ENCODE results near the gene NFX1. TPM values are rescaled to one million over a fixed set of nuclear protein-coding genes. Genes with fewer than 3 reads are reported as not detected.

NFX1 gene
- total and polyA plus RNA-seq, 9 of the 15 experiments (the other 6 are each of a cell fraction or from before 2014, with no cell fraction given) = 8.8 to 38.9 (median 26.8) TPM

- TF ChIP-seq BDP1 (IDR thresholded peaks at IDR 0.05; ENCODE audit: insufficient read depth, insufficient read length) (no peak), STAT5A (IDR thresholded peaks at IDR 0.05; ENCODE audit: borderline replicate concordance, low read length) (no peak), EGR1 (conservative IDR thresholded peaks at IDR 0.05) (no peak), NR4A1 (CRISPR knock-in tag; IDR thresholded peaks at IDR 0.05) (no peak), NR4A1 (tag; IDR thresholded peaks at IDR 0.05) (no peak)
These were observed 40.3 kb upstream of the NFX1 start (continued) for GRCh38 chr9:33249983-33250382.

DNA sequence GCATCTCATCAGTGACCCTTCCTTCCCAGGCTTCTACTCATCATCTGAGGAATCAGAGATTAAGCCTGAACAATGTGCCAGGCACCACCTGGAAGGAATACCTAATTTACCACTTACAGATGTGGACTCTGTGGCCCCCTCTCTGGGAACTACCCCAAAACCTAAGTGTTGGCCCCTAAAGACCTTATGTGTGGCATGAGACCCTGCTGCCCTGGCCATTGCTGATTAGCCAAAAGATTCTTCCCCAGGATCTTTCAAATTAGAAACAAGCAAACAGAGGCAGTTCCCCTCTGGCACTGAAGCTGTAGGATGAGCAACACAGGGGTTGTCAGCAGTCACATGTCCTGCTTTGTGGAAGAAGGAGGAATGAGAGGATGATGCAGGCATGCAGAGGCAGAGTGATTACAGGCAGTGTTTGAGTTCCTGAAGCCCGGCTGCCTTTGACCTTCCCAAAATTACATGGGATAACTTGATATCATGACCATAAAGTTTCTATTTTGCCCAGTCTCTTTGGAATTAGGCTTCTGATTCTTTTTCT lies 39.8 kb upstream of the NFX1 start:
- Histone ChIP-seq H2AFZ (ENCODE audit: low read depth, low read length) (no peak overlapping the region), H3K79me2 (ENCODE audit: control insufficient read depth, insufficient read depth, low read length) (no peaks in the 10 kb centered on the region), H3K27ac (ENCODE audit: extremely low read depth, low read depth, low read length) (no peak overlapping the region), H3K27me3 (ENCODE audit: control insufficient read depth in 2 of 2, insufficient read depth in 2 of 2, low read length in 2 of 2) (no peaks in the 10 kb centered on the region), H3K4me1 (replicated peaks in 1 of 2; ENCODE audit: control insufficient read depth in 2 of 2, insufficient read depth in 2 of 2, low read length in 2 of 2) (no peaks in the 10 kb centered on the region), H3K9me3 (replicated peaks; ENCODE audit: control insufficient read depth, insufficient read depth, low read depth, low read length) (no peaks in the 10 kb centered on the region), H4K20me1 (replicated peaks; ENCODE audit: control insufficient read depth, insufficient read depth, low read length) (no peaks in the 10 kb centered on the region; the same call in 1 of the 2 replicates), H3K9ac (ENCODE audit: insufficient read depth in 1 of 2, low read depth in 2 of 2, low read length in 2 of 2) (no peak overlapping the region), H3K36me3 (ENCODE audit: control insufficient read depth, insufficient read depth, low read length) (peaks cover 33% of the 10 kb centered on the region; the same call in 2 of the 3 replicates), H3K4me3 (no peak overlapping the region), H3K4me2 (ENCODE audit: insufficient read depth, low read length) (no peak overlapping the region), H3K9me1 (ENCODE audit: control insufficient read depth, insufficient read depth, low read length) (peaks cover 3% of the 10 kb centered on the region)
- 100% methylated on average over 1 of the region's 1 CpG for WGBS (ENCODE audit: insufficient coverage, low coverage, missing lambda C conversion rate)
- ATAC-seq (no peak), DNase-seq (ENCODE audit: extremely low read depth in 1 of 4, low spot score in 3 of 4) (no peak), FAIRE-seq (no peak)
- intact Hi-C loops (cut with micrococcal nuclease) = no loop called here
- in situ Hi-C loops (cut with MboI) = no loop called here
- CTCF ChIA-PET (ENCODE audit: low intra/inter-chr PET ratio) = no interaction called here
- BruUV-seq (replicated peaks) = no TSS peak
- POLR2A ChIA-PET = interaction anchor here (1.8 to 2.6 kb wide), 3 partner anchors 10 to 18 kb away, joined by 6 to 10 read pairs (median 8); partner anchors contain the start of genes BAG1, CHMP5 and SPINK4
- TF ChIP-seq ZNF668 (CRISPR knock-in tag; IDR thresholded peaks at IDR 0.05) = no peak
- TF ChIP-seq EP400 (IDR thresholded peaks at IDR 0.05) = no peak
- no peak for TF ChIP-seq ZNF3 (CRISPR knock-in tag; IDR thresholded peaks at IDR 0.05)
- TF ChIP-seq, protein P1, sequence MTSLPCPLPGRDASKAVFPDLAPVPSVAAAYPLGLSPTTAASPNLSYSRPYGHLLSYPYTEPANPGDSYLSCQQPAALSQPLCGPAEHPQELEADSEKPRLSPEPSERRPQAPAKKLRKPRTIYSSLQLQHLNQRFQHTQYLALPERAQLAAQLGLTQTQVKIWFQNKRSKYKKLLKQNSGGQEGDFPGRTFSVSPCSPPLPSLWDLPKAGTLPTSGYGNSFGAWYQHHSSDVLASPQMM (CRISPR knock-in tag; IDR thresholded peaks at IDR 0.05) = no peak
- no peak for TF ChIP-seq NR2C1 (IDR thresholded peaks at IDR 0.05)
- no peak for TF ChIP-seq NR2C1 (tag; IDR thresholded peaks at IDR 0.05)
- TF ChIP-seq ARID4B (CRISPR knock-in tag; IDR thresholded peaks at IDR 0.05) = no peak
- TF ChIP-seq, protein P2, sequence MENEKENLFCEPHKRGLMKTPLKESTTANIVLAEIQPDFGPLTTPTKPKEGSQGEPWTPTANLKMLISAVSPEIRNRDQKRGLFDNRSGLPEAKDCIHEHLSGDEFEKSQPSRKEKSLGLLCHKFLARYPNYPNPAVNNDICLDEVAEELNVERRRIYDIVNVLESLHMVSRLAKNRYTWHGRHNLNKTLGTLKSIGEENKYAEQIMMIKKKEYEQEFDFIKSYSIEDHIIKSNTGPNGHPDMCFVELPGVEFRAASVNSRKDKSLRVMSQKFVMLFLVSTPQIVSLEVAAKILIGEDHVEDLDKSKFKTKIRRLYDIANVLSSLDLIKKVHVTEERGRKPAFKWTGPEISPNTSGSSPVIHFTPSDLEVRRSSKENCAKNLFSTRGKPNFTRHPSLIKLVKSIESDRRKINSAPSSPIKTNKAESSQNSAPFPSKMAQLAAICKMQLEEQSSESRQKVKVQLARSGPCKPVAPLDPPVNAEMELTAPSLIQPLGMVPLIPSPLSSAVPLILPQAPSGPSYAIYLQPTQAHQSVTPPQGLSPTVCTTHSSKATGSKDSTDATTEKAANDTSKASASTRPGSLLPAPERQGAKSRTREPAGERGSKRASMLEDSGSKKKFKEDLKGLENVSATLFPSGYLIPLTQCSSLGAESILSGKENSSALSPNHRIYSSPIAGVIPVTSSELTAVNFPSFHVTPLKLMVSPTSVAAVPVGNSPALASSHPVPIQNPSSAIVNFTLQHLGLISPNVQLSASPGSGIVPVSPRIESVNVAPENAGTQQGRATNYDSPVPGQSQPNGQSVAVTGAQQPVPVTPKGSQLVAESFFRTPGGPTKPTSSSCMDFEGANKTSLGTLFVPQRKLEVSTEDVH (IDR thresholded peaks at IDR 0.05; ENCODE audit: low read depth, partially characterized antibody) = no peak

Data from K562 (cell line).